ENCODE results near the gene SCN11A.

DNA sequence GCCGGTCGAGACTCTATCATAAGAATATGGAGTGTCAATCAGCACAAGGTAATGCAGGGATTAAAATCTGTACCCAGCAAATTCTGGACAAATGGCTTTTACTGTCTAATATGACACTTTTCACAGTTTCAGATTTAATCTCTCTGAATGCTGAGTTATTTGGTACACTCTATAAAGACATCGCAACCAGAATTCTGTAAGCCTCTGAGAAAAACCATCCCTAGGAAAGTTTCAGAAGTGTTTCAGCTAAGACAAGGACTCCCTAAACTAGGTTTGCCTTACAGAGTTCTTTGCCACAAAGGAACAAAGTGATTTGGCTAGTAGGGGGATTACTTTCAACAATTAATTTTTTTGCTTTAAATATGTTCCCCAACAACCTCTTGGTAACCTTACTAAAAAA, 11.4 kb upstream of the SCN11A start:
- no peak for TF ChIP-seq CTCF (IDR thresholded peaks at IDR 0.05; ENCODE audit: low read length)
- TF ChIP-seq EZH2 (optimal IDR thresholded peaks at IDR 0.05; ENCODE audit: low read depth, low read length) = no peak
- TF ChIP-seq EZH2phosphoT487 (IDR thresholded peaks at IDR 0.05; ENCODE audit: low read length) = no peak

Data from MM.1S (cell line).